Measurements from ENCODE around the gene TNC. TPM values are rescaled to one million over a fixed set of nuclear protein-coding genes. Genes with fewer than 3 reads are reported as not detected.

TNC gene
- total and polyA plus RNA-seq, 8 donors = 3.5 to 265 (median 80.1) TPM

DNA sequence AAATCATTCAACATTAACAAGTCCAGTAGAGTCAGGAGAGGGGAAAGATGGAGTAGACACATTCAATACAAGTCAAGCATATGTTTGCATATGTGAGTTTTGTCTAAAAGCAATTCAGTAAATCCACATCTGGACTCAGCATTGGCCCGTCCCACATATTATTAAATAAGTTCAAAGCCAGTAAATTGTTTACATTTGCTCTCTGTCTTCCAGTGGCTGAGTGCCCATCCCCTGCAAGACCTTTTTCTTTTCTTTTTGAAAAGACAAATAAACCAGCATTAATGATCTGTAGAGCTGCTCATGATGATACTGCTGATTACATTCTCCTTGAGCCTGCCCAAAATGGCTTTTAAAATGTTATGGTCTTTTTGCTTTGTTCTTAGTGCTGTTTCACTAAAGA lies 71.1 kb downstream of the TNC start:
- Histone ChIP-seq H3K27me3 (no peaks in the 10 kb centered on the region), H3K27ac (no peak overlapping the region), H3K36me3 (peaks cover 0 to 10% (median 3%) of the 10 kb centered on the region in 4 donors), H3K4me1 (peaks cover 0 to 9% (median 0%) of the 10 kb centered on the region in 4 donors), H3K4me3 (no peak overlapping the region), H3K9me3 (no peaks in the 10 kb centered on the region)
- intact Hi-C loops (cut with DNase I; ENCODE audit: low total_unique reads) = no loop called here
- 57 to 70% (median 58%) methylated on average over 1 of the region's 1 CpG for WGBS, 5 donors
- TF ChIP-seq EP300 (IDR thresholded peaks at IDR 0.05) = no peak
- no peak for TF ChIP-seq POLR2AphosphoS5 (IDR thresholded peaks at IDR 0.05)
- TF ChIP-seq POLR2A (IDR thresholded peaks at IDR 0.05) = no peak
- TF ChIP-seq, protein P1, sequence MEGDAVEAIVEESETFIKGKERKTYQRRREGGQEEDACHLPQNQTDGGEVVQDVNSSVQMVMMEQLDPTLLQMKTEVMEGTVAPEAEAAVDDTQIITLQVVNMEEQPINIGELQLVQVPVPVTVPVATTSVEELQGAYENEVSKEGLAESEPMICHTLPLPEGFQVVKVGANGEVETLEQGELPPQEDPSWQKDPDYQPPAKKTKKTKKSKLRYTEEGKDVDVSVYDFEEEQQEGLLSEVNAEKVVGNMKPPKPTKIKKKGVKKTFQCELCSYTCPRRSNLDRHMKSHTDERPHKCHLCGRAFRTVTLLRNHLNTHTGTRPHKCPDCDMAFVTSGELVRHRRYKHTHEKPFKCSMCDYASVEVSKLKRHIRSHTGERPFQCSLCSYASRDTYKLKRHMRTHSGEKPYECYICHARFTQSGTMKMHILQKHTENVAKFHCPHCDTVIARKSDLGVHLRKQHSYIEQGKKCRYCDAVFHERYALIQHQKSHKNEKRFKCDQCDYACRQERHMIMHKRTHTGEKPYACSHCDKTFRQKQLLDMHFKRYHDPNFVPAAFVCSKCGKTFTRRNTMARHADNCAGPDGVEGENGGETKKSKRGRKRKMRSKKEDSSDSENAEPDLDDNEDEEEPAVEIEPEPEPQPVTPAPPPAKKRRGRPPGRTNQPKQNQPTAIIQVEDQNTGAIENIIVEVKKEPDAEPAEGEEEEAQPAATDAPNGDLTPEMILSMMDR (IDR thresholded peaks at IDR 0.05) = no peak
- peak in 1 of 2 donors; percentile 55 for DNase-seq

DNA sequence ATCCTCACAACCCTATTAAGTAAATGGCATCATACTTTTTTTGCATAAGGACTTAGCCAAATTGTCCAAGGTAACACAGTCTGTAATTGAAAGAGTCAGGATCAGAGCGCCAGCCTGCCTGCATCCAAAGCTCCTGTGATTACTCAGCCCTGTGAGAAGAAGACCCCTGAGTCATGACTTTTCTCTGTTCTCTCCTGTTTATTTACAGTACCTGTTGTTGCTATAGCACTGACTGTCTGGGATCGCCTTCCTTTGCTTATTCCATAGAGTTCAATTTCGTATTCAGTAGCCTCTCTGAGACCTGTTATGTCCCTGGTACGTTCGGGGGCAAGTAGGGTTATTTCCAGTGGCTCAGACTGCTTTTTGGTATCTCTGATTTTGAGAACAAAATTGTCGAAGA lies 71.8 kb downstream of the TNC start:
- peaks cover 0 to 9% (median 0%) of the 10 kb centered on the region in 4 donors for H3K4me1 ChIP-seq
- intact Hi-C loops (cut with DNase I; ENCODE audit: low total_unique reads) = no loop called here
- H3K27ac ChIP-seq = no peak overlapping the region
- no peak overlapping the region for H3K4me3 ChIP-seq
- peaks cover 0 to 10% (median 3%) of the 10 kb centered on the region in 4 donors for H3K36me3 ChIP-seq
- no peak for TF ChIP-seq POLR2AphosphoS5 (IDR thresholded peaks at IDR 0.05)
- H3K9me3 ChIP-seq = no peaks in the 10 kb centered on the region
- WGBS, 5 donors = 81 to 92% (median 89%) methylated on average over 6 of the region's 6 CpGs
- no peaks in the 10 kb centered on the region for H3K27me3 ChIP-seq
- no peak for DNase-seq

DNA sequence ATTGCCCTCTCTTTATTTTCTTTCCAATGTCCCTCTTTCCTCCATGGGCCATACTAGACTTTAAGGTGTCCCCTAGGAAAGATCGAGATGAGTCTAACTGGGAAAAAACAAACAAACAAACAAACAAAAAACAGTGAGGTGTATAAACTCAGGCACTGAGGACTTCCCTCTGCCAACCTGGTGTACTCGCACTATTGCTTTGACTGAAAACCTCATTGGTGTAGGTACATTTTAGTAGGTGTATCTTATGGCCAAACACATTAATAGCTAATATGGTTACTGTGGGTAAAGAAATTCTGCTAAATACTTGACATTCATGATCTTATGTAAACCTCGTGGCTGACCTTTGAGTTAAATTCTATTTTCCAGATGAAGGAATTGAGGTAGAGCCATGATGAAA lies 74.3 kb downstream of the TNC start:
- no peak for TF ChIP-seq POLR2A (IDR thresholded peaks at IDR 0.05)
- no peak for TF ChIP-seq POLR2AphosphoS5 (IDR thresholded peaks at IDR 0.05)
- TF ChIP-seq EP300 (IDR thresholded peaks at IDR 0.05) = no peak
- TF ChIP-seq, protein P1 (IDR thresholded peaks at IDR 0.05) = no peak
- 85 to 91% (median 90%) methylated on average over 3 of the region's 3 CpGs for WGBS, 5 donors
- Histone ChIP-seq H3K27ac (peak overlapping the region in 1 of 5 donors; percentile 17), H3K36me3 (peaks cover 0 to 21% (median 5%) of the 10 kb centered on the region in 4 donors), H3K4me1 (peaks cover 0 to 22% (median 3%) of the 10 kb centered on the region in 4 donors), H3K4me3 (no peak overlapping the region), H3K27me3 (no peaks in the 10 kb centered on the region), H3K9me3 (no peaks in the 10 kb centered on the region)
- intact Hi-C loops (cut with DNase I; ENCODE audit: low total_unique reads) = no loop called here
- DNase-seq = no peak

DNA sequence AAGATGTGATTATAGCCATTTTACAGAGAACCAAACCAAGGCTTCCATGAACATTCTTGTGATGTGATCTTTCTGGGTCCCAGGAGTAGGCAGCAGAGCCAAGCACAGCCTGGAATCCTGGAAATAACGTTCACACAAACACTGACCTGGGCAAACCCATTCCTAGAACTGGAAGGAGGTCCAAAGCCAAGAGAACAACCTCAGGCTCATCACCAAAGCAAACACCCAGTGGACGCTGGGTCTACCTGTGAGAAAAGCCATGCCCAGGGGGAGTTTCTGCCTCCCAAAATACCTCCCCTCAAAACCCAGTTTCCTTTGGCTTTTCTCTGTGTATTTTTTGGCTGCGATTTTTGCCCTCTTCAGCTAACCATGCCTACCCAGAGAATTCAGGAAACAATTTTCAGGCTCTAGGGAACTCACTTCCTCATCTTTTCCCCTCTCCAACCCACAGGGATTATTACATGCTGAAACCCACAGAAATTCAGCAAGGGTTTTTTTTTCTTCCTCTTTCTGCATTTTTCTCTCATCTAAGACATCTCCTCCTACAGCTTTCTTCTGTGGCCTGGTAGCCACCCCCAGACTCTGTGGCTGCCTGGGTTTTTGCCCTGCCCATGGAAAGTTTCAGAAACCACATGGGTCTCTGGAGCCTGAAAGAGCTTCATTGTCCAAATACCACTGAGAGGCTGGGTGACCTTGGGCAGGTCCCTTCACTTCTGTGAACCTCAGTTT lies 75.0 kb downstream of the TNC start:
- no peak for DNase-seq
- Histone ChIP-seq H3K4me1 (peaks cover 0 to 28% (median 7%) of the 10 kb centered on the region in 4 donors), H3K36me3 (peaks cover 0 to 16% (median 3%) of the 10 kb centered on the region in 4 donors), H3K27ac (peak overlapping the region in 3 of 5 donors; percentile 13 to 40 (median 32)), H3K27me3 (no peaks in the 10 kb centered on the region), H3K4me3 (no peak overlapping the region), H3K9me3 (no peaks in the 10 kb centered on the region)
- intact Hi-C loops (cut with DNase I; ENCODE audit: low total_unique reads) = no loop called here
- TF ChIP-seq POLR2A (IDR thresholded peaks at IDR 0.05) (no peak), POLR2AphosphoS5 (IDR thresholded peaks at IDR 0.05) (no peak), EP300 (IDR thresholded peaks at IDR 0.05) (no peak)
- TF ChIP-seq, protein P1 (IDR thresholded peaks at IDR 0.05) = no peak
- WGBS, 5 donors = 51 to 62% (median 56%) methylated on average over 3 of the region's 3 CpGs

Measured in stomach (tissue), 9 donors.